Measurements from ENCODE around the gene FDX1. TPM values are rescaled to one million over a fixed set of nuclear protein-coding genes. Genes with fewer than 3 reads are reported as not detected.

The FDX1 gene
- total and polyA plus RNA-seq, 2 of the 8 experiments (the other 6 are each of a cell fraction or from before 2014, with no cell fraction given), result 3.7 to 9.6 TPM

DNA sequence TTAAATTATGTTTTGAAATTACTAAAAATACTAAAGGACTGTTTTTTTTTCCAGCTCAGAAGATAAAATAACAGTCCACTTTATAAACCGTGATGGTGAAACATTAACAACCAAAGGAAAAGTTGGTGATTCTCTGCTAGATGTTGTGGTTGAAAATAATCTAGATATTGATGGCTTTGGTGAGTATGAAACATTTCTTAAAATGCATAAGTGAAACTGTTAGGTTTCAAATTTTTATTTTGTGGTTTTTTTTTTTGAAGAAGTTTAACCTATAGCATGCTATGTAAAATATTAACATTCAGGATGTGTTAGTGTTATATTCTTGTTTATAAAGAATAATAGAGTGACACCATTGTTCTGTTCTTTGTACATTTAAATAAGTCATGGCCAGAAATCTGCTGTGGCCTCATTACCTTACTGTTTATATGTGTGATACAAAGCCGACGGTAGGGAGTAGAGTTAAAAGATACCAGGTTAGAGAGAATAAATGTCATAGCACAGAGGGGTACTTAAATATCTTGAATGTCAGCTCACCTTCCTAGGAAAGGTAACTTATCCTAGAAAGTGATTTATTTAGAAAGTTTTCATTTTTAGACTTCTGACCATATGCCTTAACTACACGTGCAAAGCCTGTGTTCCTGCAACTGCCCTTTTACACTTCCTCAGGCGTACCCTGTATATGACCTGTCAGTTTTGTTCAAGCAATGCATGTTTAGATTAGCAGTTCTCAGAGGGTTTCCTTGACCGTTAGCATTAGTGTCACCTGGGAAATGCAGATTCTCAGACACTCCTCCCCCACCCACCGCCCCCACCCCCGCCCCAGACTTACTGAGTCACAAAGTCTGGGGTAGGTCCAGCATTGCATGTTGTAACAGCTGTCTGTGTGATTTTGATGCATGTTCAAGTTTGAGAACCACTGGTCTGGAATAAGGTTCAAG, 6.3 kb downstream of the FDX1 start:
- no peak overlapping the region for H3K18ac ChIP-seq (ENCODE audit: extremely low read depth, low read length)
- no peak for DNase-seq (ENCODE audit: low read depth in 1 of 2, low spot score in 2 of 2)
- H3K23me2 ChIP-seq (ENCODE audit: low read depth, low read length), result no peaks in the 10 kb centered on the region; the same call in 1 of the 2 replicates
- POLR2A ChIA-PET (ENCODE audit: partially characterized antibody), result no interaction called here
- H3K36me3 ChIP-seq (ENCODE audit: control insufficient read depth in 2 of 4, insufficient read depth in 4 of 4, low read length in 3 of 4), result peaks cover 0 to 10% (median 3%) of the 10 kb centered on the region in 4 experiments; a peak in 3 of 8 replicates
- peaks cover 0 to 7% (median 2%) of the 10 kb centered on the region in 4 experiments; a peak in 2 of 7 replicates for H3K4me1 ChIP-seq (replicated peaks in 1 of 4; ENCODE audit: control insufficient read depth in 3 of 4, insufficient read depth in 4 of 4, low read length in 3 of 4)
- no peak overlapping the region for H2AFZ ChIP-seq (ENCODE audit: low read length)
- no peak for FAIRE-seq
- 81% methylated on average over 6 of the region's 8 CpGs; no CpG with 5 or more reads in 1 of the 2 experiments for WGBS, 2 experiments (ENCODE audit: extremely low coverage in 1 of 2, insufficient coverage in 1 of 2, insufficient read length in 1 of 2, insufficient replicate concordance in 2 of 2, low coverage in 1 of 2, low lambda C conversion rate in 2 of 2, missing lambda C conversion rate in 1 of 2)
- H3K23ac ChIP-seq (ENCODE audit: insufficient read length), result no peak overlapping the region
- peaks cover 0 to 2% of the 10 kb centered on the region in 2 experiments; a peak in 1 of 4 replicates for H3K9me3 ChIP-seq (ENCODE audit: insufficient read depth in 2 of 2, low read depth in 1 of 2, low read length in 1 of 2)
- no peak overlapping the region for H2AK5ac ChIP-seq (ENCODE audit: low read depth, low read length)
- H2BK20ac ChIP-seq (ENCODE audit: low read length), result no peak overlapping the region
- H3K79me1 ChIP-seq (ENCODE audit: low read depth, low read length), result 0 out of 2 replicates have a peak, but pooled peaks cover 4% of the 10 kb centered on the region
- H3K79me2 ChIP-seq (ENCODE audit: control insufficient read depth in 1 of 2, insufficient read depth in 2 of 2, low read length in 2 of 2), result peaks cover 0 to 49% of the 10 kb centered on the region in 2 experiments; a peak in 3 of 4 replicates
- H4K8ac ChIP-seq (ENCODE audit: extremely low read depth, insufficient read depth, low read length), result no peak overlapping the region
- H3K4me2 ChIP-seq (ENCODE audit: insufficient read depth in 1 of 2, low read depth in 2 of 2, low read length in 2 of 2), result no peak overlapping the region
- H3K27me3 ChIP-seq (replicated peaks in 1 of 4; ENCODE audit: control insufficient read depth in 3 of 4, extremely low read depth in 1 of 4, insufficient read depth in 3 of 4, low read length in 3 of 4), result no peaks in the 10 kb centered on the region
- no peak overlapping the region for H4K5ac ChIP-seq (ENCODE audit: insufficient read length, low read depth, low read length)
- H2BK12ac ChIP-seq (ENCODE audit: low read depth, low read length), result no peak overlapping the region
- no peak overlapping the region for H3K56ac ChIP-seq (replicated peaks; ENCODE audit: insufficient read length, low read depth, low read length)
- H3K9ac ChIP-seq (replicated peaks in 1 of 4; ENCODE audit: extremely low read depth in 1 of 4, low read depth in 3 of 4, low read length in 3 of 4), result peak overlapping the region in 1 of 4 experiments; percentile 49; a peak in 1 of 7 replicates
- H2BK15ac ChIP-seq (ENCODE audit: low read length), result no peak overlapping the region
- no peak for TF ChIP-seq RBBP5 (IDR thresholded peaks at IDR 0.05; ENCODE audit: borderline replicate concordance, low read depth, low read length)
- no peak for TF ChIP-seq SP1 (IDR thresholded peaks at IDR 0.05; ENCODE audit: low read depth, low read length)
- TF ChIP-seq CHD1 (IDR thresholded peaks at IDR 0.05; ENCODE audit: low read depth, low read length), result no peak
- TF ChIP-seq CTBP2 (IDR thresholded peaks at IDR 0.05; ENCODE audit: borderline replicate concordance, insufficient read depth, insufficient read length, low read length), result no peak
- TF ChIP-seq NRF1 (IDR thresholded peaks at IDR 0.05; ENCODE audit: low read depth, low read length), result no peak
- TF ChIP-seq TEAD4 (IDR thresholded peaks at IDR 0.05; ENCODE audit: low read depth, low read length), result no peak
- TF ChIP-seq TCF12 (IDR thresholded peaks at IDR 0.05; ENCODE audit: low read depth, low read length), result no peak
- TF ChIP-seq, protein P1, sequence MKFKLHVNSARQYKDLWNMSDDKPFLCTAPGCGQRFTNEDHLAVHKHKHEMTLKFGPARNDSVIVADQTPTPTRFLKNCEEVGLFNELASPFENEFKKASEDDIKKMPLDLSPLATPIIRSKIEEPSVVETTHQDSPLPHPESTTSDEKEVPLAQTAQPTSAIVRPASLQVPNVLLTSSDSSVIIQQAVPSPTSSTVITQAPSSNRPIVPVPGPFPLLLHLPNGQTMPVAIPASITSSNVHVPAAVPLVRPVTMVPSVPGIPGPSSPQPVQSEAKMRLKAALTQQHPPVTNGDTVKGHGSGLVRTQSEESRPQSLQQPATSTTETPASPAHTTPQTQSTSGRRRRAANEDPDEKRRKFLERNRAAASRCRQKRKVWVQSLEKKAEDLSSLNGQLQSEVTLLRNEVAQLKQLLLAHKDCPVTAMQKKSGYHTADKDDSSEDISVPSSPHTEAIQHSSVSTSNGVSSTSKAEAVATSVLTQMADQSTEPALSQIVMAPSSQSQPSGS (IDR thresholded peaks at IDR 0.05; ENCODE audit: low read length), result no peak
- TF ChIP-seq SP4 (IDR thresholded peaks at IDR 0.05; ENCODE audit: low read length), result no peak
- no peak overlapping the region for H4K91ac ChIP-seq (replicated peaks; ENCODE audit: insufficient read length, low read length)
- peaks cover 0 to 2% of the 10 kb centered on the region in 2 experiments for H4K20me1 ChIP-seq (replicated peaks in 1 of 2; ENCODE audit: control insufficient read depth in 1 of 2, insufficient read depth in 2 of 2, low read length in 2 of 2)
- H3K4ac ChIP-seq (replicated peaks; ENCODE audit: insufficient read length, low read depth, low read length), result no peak overlapping the region
- no peak overlapping the region for H3K27ac ChIP-seq (ENCODE audit: low read depth, low read length)
- H3K4me3 ChIP-seq (ENCODE audit: extremely low read depth in 1 of 4, insufficient read depth in 2 of 4, low read depth in 3 of 4, low read length in 4 of 4), result no peak overlapping the region
- H2BK120ac ChIP-seq (replicated peaks; ENCODE audit: low read depth, low read length), result no peak overlapping the region
- H2BK5ac ChIP-seq (ENCODE audit: low read depth, low read length), result no peak overlapping the region
- CTCF ChIA-PET (ENCODE audit: partially characterized antibody), result interaction anchor here (0.6 to 7.5 kb wide), 31 partner anchors 9 to 1019 kb away, joined by 3 to 130 read pairs (median 3); no protein-coding TSS in a partner anchor
- no peak overlapping the region for H3K14ac ChIP-seq (ENCODE audit: insufficient read length)
